Loucy (cell line): ENCODE data around the gene PCDHGC4.
A peak's percentile ranks its signal among the peaks of the same experiment; 100 is the strongest.

Experiments
- H2AFZ ChIP-seq: fragments of 200-600 bp; sonication (generic); 2 replicates; pipeline ENCODE4 v1.6.0; 2016; ENCODE audit warnings: antibody characterized with exemption, mild to moderate bottlenecking, low read length, moderate library complexity
- H3F3A ChIP-seq: fragments of 200-600 bp; 2 replicates; pipeline ENCODE4 v1.6.0; 2016; ENCODE audit warnings: antibody characterized with exemption, low read depth, mild to moderate bottlenecking
- H3K27me3 ChIP-seq: fragments of 200-600 bp; sonication (generic); 2 replicates; pipeline ENCODE4 v1.6.1; 2014; ENCODE audit warnings: low read length, mild to moderate bottlenecking; ENCODE audit not compliant: insufficient read depth, poor library complexity, severe bottlenecking
- H3K36me3 ChIP-seq: fragments of 200-600 bp; sonication (generic); 2 replicates; pipeline ENCODE4 v1.6.1; 2016; ENCODE audit warnings: low read length; ENCODE audit not compliant: insufficient read depth
- H3K4me1 ChIP-seq: fragments of 200-600 bp; sonication (generic); 2 replicates; pipeline ENCODE4 v1.5.1; 2014; ENCODE audit warnings: low read length, mild to moderate bottlenecking; ENCODE audit not compliant: insufficient read depth, poor library complexity, severe bottlenecking
- H3K4me2 ChIP-seq: fragments of 200-600 bp; sonication (generic); 2 replicates; pipeline ENCODE4 v1.6.0; 2014; ENCODE audit warnings: antibody characterized with exemption, low read length, low read depth, mild to moderate bottlenecking; ENCODE audit not compliant: poor library complexity, severe bottlenecking
- H3K4me3 ChIP-seq: fragments of 200-600 bp; sonication (generic); 2 replicates; pipeline ENCODE4 v1.5.1; 2014; ENCODE audit warnings: low read length, mild to moderate bottlenecking, mixed read lengths; ENCODE audit not compliant: poor library complexity, severe bottlenecking
- H3K79me2 ChIP-seq: fragments of 200-600 bp; sonication (generic); 2 replicates; pipeline ENCODE4 v1.6.1; 2014; ENCODE audit warnings: low read length; ENCODE audit not compliant: insufficient read depth
- H3K9ac ChIP-seq: fragments of 200-600 bp; sonication (generic); 2 replicates; pipeline ENCODE4 v1.6.0; 2014; ENCODE audit warnings: mild to moderate bottlenecking, low read depth, low read length, moderate library complexity; ENCODE audit not compliant: poor library complexity, severe bottlenecking
- H3K9me2 ChIP-seq: fragments of 200-600 bp; sonication (generic); replicated peaks from 2 replicates; pipeline ENCODE4 v1.6.1; 2016; ENCODE audit warnings: low read depth, low read length, mixed read lengths
- H3K9me3 ChIP-seq: fragments of 200-600 bp; sonication (generic); 2 replicates; pipeline ENCODE4 v1.6.1; 2014; ENCODE audit warnings: mild to moderate bottlenecking, antibody characterized with exemption, low read length, low read depth; ENCODE audit not compliant: insufficient read depth
- H4K20me1 ChIP-seq: fragments of 200-600 bp; sonication (generic); 2 replicates; pipeline ENCODE4 v1.6.0; 2014; ENCODE audit warnings: antibody characterized with exemption, low read length, mild to moderate bottlenecking; ENCODE audit not compliant: insufficient read depth, poor library complexity, severe bottlenecking
- CTCF ChIP-seq: fragments of 200-600 bp; sonication (generic); conservative IDR thresholded peaks from 2 replicates; pipeline ENCODE4 v1.5.1; 2014; ENCODE audit warnings: mild to moderate bottlenecking, antibody characterized with exemption, low read length
- EZH2phosphoT487 ChIP-seq: fragments of 200-600 bp; IDR thresholded peaks from 2 replicates; pipeline ENCODE4 v1.6.1; 2018; ENCODE audit warnings: antibody characterized with exemption, mild to moderate bottlenecking, moderate library complexity, borderline replicate concordance

PCDHGC4 gene

GRCh38 chr5:141475625-141476131 is 9.2 kb upstream of the PCDHGC4 start, which contains the start of gene PCDHGC3:
Gene PCDHGC3, plus strand, starts transcription at chr5:141475966. Its CDS starts 151 bp downstream, at chr5:141476117.
- H3K4me3 ChIP-seq, result peak within 1 kb of the TSS; percentile 68
- peak within 1 kb of the TSS; percentile 76 for H3K4me2 ChIP-seq
- no peaks in the 10 kb centered on the region for H3K9me2 ChIP-seq
- no peaks in the 10 kb centered on the region for H3K36me3 ChIP-seq
- H2AFZ ChIP-seq, result peak within 1 kb of the TSS; percentile 76
- H4K20me1 ChIP-seq, result no peaks in the 10 kb centered on the region
- TF ChIP-seq EZH2phosphoT487, result no peak
- peak; percentile 40; the same call in 1 of the 2 replicates for TF ChIP-seq CTCF
- peaks cover 13% of the 10 kb centered on the region for H3K27me3 ChIP-seq
- no peaks in the 10 kb centered on the region for H3K79me2 ChIP-seq
- no peaks in the 10 kb centered on the region for H3K4me1 ChIP-seq
- no peaks in the 10 kb centered on the region for H3F3A ChIP-seq
- H3K9me3 ChIP-seq, result no peaks in the 10 kb centered on the region
- H3K9ac ChIP-seq, result peak within 1 kb of the TSS; percentile 17

GRCh38 chr5:141476132-141476911 is 8.5 kb upstream of the PCDHGC4 start:
- H3K4me3 ChIP-seq, result peak overlapping the region; percentile 68
- peak overlapping the region; percentile 17 for H3K9ac ChIP-seq
- H2AFZ ChIP-seq, result peak overlapping the region; percentile 76
- no peaks in the 10 kb centered on the region for H3F3A ChIP-seq
- H3K4me2 ChIP-seq, result peak overlapping the region; percentile 76
- H3K79me2 ChIP-seq, result no peaks in the 10 kb centered on the region
- no peaks in the 10 kb centered on the region for H4K20me1 ChIP-seq
- TF ChIP-seq EZH2phosphoT487 (no peak), CTCF (no peak)
- H3K27me3 ChIP-seq, result peaks cover 13% of the 10 kb centered on the region
- H3K9me3 ChIP-seq, result no peaks in the 10 kb centered on the region
- H3K9me2 ChIP-seq, result no peaks in the 10 kb centered on the region
- no peaks in the 10 kb centered on the region for H3K4me1 ChIP-seq
- no peaks in the 10 kb centered on the region for H3K36me3 ChIP-seq

- Histone ChIP-seq H3F3A (no peaks in the 10 kb centered on the region), H3K79me2 (no peaks in the 10 kb centered on the region), H3K4me1 (no peaks in the 10 kb centered on the region), H3K36me3 (no peaks in the 10 kb centered on the region), H2AFZ (no peak overlapping the region), H3K4me2 (peak overlapping the region; percentile 76), H3K4me3 (no peak overlapping the region), H4K20me1 (no peaks in the 10 kb centered on the region), H3K9me2 (no peaks in the 10 kb centered on the region), H3K9ac (no peak overlapping the region), H3K9me3 (no peaks in the 10 kb centered on the region), H3K27me3 (peaks cover 13% of the 10 kb centered on the region)
- no peak for TF ChIP-seq CTCF
- no peak for TF ChIP-seq EZH2phosphoT487
Measured at GRCh38 chr5:141477044-141477575, 7.7 kb upstream of the PCDHGC4 start.
